Lung (tissue), 12 donors: ENCODE data around the gene LONRF2. TPM values are rescaled to one million over a fixed set of nuclear protein-coding genes. Genes with fewer than 3 reads are reported as not detected.

ENCODE experiments used
- ATAC-seq: fragments of 200-7000 bp; cut with Tn5 transposase; one replicate; pipeline ENCODE4 v1.9.1; 2020; ENCODE audit warnings: moderate number of reproducible peaks; ENCODE audit not compliant: insufficient read depth, low FRiP score
- DNase-seq, 3 donors: peaks; one replicate each; pipeline ENCODE4 v3.0.0-alpha.2; 2013 to 2017
- H3K27ac ChIP-seq, 2 donors: one replicate each; pipeline ENCODE4 v1.5.1; 2013; ENCODE audit warnings: mild to moderate bottlenecking in 2 of 2, moderate library complexity in 2 of 2, control low read depth in 1 of 2, inconsistent platforms in 1 of 2, low read depth in 1 of 2, low read length in 1 of 2
- H3K27me3 ChIP-seq, 3 donors: one replicate each; pipeline ENCODE4 v1.5.1; 2013; ENCODE audit warnings: low read length in 2 of 3; ENCODE audit not compliant: control insufficient read depth in 3 of 3, insufficient read depth in 3 of 3
- H3K36me3 ChIP-seq, 4 donors: one replicate each; pipeline ENCODE4 v1.5.1; 2013; ENCODE audit warnings: low read length in 4 of 4, mild to moderate bottlenecking in 1 of 4, moderate library complexity in 1 of 4; ENCODE audit not compliant: control insufficient read depth in 4 of 4, insufficient read depth in 4 of 4
- H3K4me1 ChIP-seq, 5 donors: one replicate each; pipeline ENCODE4 v1.5.1; 2013; ENCODE audit warnings: low read length in 5 of 5, mild to moderate bottlenecking in 2 of 5, moderate library complexity in 1 of 5; ENCODE audit not compliant: control insufficient read depth in 5 of 5, insufficient read depth in 5 of 5
- H3K4me3 ChIP-seq: one replicate; pipeline ENCODE4 v1.5.1; 2013; ENCODE audit warnings: mild to moderate bottlenecking, control low read depth, moderate library complexity
- H3K9ac ChIP-seq, 2 donors: one replicate each; pipeline ENCODE4 v1.5.1; 2013; ENCODE audit warnings: low read length in 2 of 2, control low read depth in 1 of 2; ENCODE audit not compliant: insufficient read depth in 1 of 2
- H3K9me3 ChIP-seq, 4 donors: one replicate each; pipeline ENCODE4 v1.5.1; 2013; ENCODE audit warnings: low read length in 3 of 4, mild to moderate bottlenecking in 1 of 4, moderate library complexity in 1 of 4; ENCODE audit not compliant: control insufficient read depth in 4 of 4, insufficient read depth in 3 of 4
- CTCF ChIP-seq: IDR thresholded peaks from 2 replicates; pipeline ENCODE4 v1.5.1; 2012; ENCODE audit warnings: mild to moderate bottlenecking; ENCODE audit errors: control extremely low read depth, extremely low read depth
- WGBS, 2 donors: extraction: QIAGEN DNeasy Blood & Tissue Kit; methylation state at CpG; one replicate each; pipeline ENCODE4 v1.1.7; 2013; 5-methylcytosine and 5-hydroxymethylcytosine counted together
- polyA plus RNA-seq, 2 donors: library from polyadenylated mRNA; stranded (reverse); fragments of 200-250 nt; gene quantifications; one replicate each; pipeline ENCODE4 v1.2.1, GENCODE V29; 2013
- total RNA-seq, 2 donors: library from RNA; depleted of rRNA in 1 of 2; stranded (reverse); fragments of >200 nt in 1 of 2; gene quantifications; one replicate each; pipeline ENCODE4 v1.2.1, GENCODE V29; 2014 to 2021
- donor health status: control.
- donor health status: control.
- donor health status: Bipolar disorder and iron deficiency.
- donor health status: healthy.
- donor health status: DM: yes; HTN: yes; CAD: no.

The LONRF2 gene
- total and polyA plus RNA-seq, 4 donors = 0.38 to 5.2 (median 2.6) TPM

- Histone ChIP-seq H3K4me1 (peaks cover 0 to 15% (median 6%) of the 10 kb centered on the region in 5 donors), H3K27me3 (no peaks in the 10 kb centered on the region), H3K4me3 (no peak overlapping the region), H3K9me3 (peaks cover 0 to 3% (median 0%) of the 10 kb centered on the region in 4 donors), H3K9ac (no peak overlapping the region), H3K27ac (no peak overlapping the region), H3K36me3 (no peaks in the 10 kb centered on the region)
- no peak for TF ChIP-seq CTCF
- ATAC-seq = no peak
- 92 to 95% methylated on average over 17 of the region's 17 CpGs for WGBS, 2 donors
- no peak for DNase-seq
Measured at GRCh38 chr2:100274566-100275199, 47.6 kb downstream of the LONRF2 start.

DNA sequence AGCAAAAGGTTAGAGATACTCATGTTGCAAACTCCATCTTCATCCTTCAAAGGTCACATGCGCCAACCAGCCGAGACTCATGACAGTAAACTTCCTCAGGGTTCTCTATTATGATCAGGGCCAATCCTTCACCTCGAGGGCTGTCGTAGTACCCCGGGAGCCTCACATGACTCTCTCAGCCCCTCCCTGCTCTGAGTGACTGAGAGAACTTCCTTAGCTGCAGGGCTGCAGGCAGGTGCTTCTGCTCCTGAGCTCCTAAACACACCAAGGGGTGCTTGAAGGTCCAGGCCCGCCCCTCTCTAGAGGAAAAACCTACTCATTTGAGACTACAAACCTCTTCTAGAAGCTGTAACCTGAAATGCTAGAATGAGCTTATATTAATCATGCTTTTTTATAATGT lies 48.2 kb downstream of the LONRF2 start:
- Histone ChIP-seq H3K27me3 (no peaks in the 10 kb centered on the region), H3K9ac (no peak overlapping the region), H3K4me1 (peaks cover 0 to 15% (median 6%) of the 10 kb centered on the region in 5 donors), H3K9me3 (peaks cover 0 to 3% (median 0%) of the 10 kb centered on the region in 4 donors), H3K27ac (no peak overlapping the region), H3K4me3 (no peak overlapping the region), H3K36me3 (no peaks in the 10 kb centered on the region)
- 45 to 51% methylated on average over 6 of the region's 6 CpGs for WGBS, 2 donors
- ATAC-seq (no peak), DNase-seq (no peak)
- no peak for TF ChIP-seq CTCF

GRCh38 chr2:100273387-100273786 lies 48.9 kb downstream of the LONRF2 start:
- H3K4me3 ChIP-seq = no peak overlapping the region
- H3K9ac ChIP-seq = no peak overlapping the region
- DNase-seq (no peak), ATAC-seq (no peak)
- WGBS, 2 donors = 95 to 97% methylated on average over 1 of the region's 1 CpG
- no peaks in the 10 kb centered on the region for H3K36me3 ChIP-seq
- TF ChIP-seq CTCF = no peak
- peaks cover 0 to 3% (median 0%) of the 10 kb centered on the region in 4 donors for H3K9me3 ChIP-seq
- H3K27me3 ChIP-seq = no peaks in the 10 kb centered on the region
- no peak overlapping the region for H3K27ac ChIP-seq
- H3K4me1 ChIP-seq = peaks cover 0 to 15% (median 6%) of the 10 kb centered on the region in 5 donors
